KOPT-K1 (cell line): ENCODE results near the gene DNAH5.
"Not testable (repeated sequence)": the region's sequence is repeated elsewhere in the genome, so short reads cannot be mapped to it uniquely, and the experiment has no call there.

Experiments
- H3K27ac ChIP-seq: fragments of 200-600 bp; sonication (generic); 2 replicates; pipeline ENCODE4 v1.5.1; 2016; ENCODE audit warnings: antibody characterized with exemption, mild to moderate bottlenecking, low read depth, low read length; ENCODE audit not compliant: poor library complexity, severe bottlenecking
- H3K36me3 ChIP-seq: fragments of 200-600 bp; sonication (generic); 2 replicates; pipeline ENCODE4 v1.5.1; 2017; ENCODE audit warnings: antibody characterized with exemption, mild to moderate bottlenecking, low read length, moderate library complexity; ENCODE audit not compliant: insufficient read depth
- H3K9me3 ChIP-seq: fragments of 200-600 bp; sonication (generic); 2 replicates; pipeline ENCODE4 v1.5.1; 2017; ENCODE audit warnings: antibody characterized with exemption, low read length, mild to moderate bottlenecking; ENCODE audit not compliant: insufficient read depth, poor library complexity, severe bottlenecking

DNAH5 gene

GRCh38 chr5:13944560-13945199, at the start of gene DNAH5:
DNAH5 (minus strand) TSS chr5:13944688; CDS start chr5:13944438, 250 bp downstream.
- Histone ChIP-seq H3K36me3 (no peaks in the 10 kb centered on the region), H3K27ac (no peak within 1 kb of the TSS), H3K9me3 (no peaks in the 10 kb centered on the region)

DNA sequence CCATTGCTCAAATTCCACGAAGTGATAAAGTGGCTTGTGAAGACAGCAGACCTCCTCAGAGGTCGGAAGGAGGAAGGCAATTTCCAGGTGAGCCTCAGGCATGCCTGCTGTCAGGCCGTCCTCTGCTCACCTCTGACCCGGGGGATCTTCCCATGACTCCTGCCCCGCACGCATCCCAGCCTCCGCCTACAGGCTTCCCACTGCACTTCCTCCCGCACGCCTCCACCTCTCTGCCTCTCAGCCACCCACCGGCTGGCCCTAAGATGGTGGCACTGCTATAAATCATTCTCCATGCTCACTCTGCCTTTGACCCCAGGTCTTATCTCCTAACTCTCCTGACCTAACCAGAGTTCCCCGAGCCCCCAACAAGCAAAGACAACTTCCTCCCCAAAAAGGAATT, 49.4 kb upstream of the DNAH5 start:
- no peaks in the 10 kb centered on the region for H3K36me3 ChIP-seq
- no peaks in the 10 kb centered on the region for H3K9me3 ChIP-seq
- no peak overlapping the region for H3K27ac ChIP-seq

- H3K9me3 ChIP-seq, result no peaks in the 10 kb centered on the region
- no peak overlapping the region for H3K27ac ChIP-seq
- H3K36me3 ChIP-seq, result no peaks in the 10 kb centered on the region
These were observed 48.3 kb upstream of the DNAH5 start for GRCh38 chr5:13992795-13993194.

DNA sequence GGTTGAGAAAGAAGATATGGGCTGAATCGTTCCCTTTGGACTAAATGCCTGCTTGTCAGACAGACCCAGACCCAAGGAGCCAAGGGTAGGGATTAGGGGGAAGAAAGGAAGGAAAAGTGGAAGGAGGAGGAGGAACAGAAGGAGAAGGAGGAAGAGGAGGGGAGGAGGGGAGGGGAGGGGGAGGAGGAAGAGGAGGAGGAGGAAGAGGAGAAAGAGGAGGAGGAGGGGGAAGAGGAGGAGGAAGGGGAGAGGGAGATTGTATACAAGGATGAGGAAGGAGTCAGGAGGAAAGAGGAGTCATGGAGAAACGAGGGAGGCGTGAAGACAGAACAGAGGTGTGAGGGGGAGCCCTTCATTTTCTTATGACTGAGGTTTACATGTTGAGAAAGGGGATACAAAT, 46.9 kb upstream of the DNAH5 start:
- H3K27ac ChIP-seq, result no peak overlapping the region
- no peaks in the 10 kb centered on the region for H3K36me3 ChIP-seq
- no peaks in the 10 kb centered on the region for H3K9me3 ChIP-seq

GRCh38 chr5:13990896-13991295, 46.4 kb upstream of the DNAH5 start:
- Histone ChIP-seq H3K9me3 (no peaks in the 10 kb centered on the region), H3K27ac (no peak overlapping the region), H3K36me3 (no peaks in the 10 kb centered on the region)

- no peaks in the 10 kb centered on the region for H3K9me3 ChIP-seq
- no peak overlapping the region for H3K27ac ChIP-seq
- H3K36me3 ChIP-seq, result no peaks in the 10 kb centered on the region
These were observed 45.3 kb upstream of the DNAH5 start for GRCh38 chr5:13989832-13990231.

DNA sequence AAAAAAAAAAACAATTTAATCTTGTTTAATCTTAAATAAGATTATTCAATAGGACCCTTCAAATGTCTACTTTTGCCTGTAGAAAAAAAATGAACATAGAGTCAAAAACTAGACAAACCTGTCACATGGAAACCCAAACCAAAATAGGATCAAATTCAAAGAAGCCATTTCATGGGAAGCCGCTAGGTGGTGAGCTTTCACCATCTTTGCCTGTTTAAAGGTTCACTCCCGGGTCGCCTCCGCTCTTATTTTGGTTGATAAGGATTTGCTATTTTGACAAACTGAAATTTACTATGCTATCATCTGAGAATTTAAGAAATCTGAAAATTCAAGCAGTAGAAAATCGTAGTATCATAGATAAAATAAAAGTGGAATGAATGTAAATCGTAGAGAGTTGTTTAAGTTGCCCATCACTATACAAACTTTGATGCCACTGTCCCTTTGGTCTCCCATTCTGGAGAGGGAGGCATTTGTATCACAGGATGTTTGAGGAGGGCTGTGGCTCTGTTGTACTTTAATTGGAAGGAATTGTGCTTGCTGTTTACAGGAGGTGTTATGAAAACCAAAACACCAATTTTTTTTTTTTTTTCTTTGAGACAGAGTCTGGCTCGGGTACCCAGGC, 43.5 kb upstream of the DNAH5 start:
- Histone ChIP-seq H3K9me3 (no peaks in the 10 kb centered on the region), H3K27ac (no peak overlapping the region), H3K36me3 (no peaks in the 10 kb centered on the region)

DNA sequence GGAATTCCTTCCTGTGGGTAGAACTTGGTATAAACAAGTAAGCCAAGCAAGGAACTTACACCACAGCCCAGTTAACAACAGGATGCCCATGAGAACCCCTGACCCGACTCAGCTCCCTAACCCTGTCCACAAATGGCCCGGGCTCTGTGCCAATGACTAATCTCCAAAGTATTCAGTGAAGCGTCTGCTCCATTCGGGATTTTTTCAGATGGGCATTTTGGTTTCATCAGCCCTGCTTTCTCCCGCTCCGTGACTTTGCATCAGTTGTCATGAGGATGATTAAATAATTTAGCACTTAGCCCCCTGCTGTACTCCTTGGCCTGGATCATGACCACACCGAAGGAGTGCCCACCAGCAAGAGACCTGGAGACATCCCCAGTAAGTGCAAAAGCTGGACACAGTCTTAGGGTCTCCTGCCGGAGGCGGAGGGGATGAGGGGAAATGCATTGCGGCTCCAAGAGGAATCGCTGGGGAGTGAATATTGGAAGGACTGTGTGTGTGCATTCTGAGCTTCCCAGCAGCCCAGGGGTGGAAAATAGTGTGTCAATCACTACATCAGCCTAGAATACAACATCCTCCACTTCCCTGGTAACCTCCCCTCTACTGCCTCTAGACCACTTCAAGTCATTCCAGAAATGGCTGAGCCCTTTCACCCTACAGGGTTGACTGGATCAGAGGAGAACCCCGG, 41.4 kb upstream of the DNAH5 start:
- no peak overlapping the region for H3K27ac ChIP-seq
- H3K9me3 ChIP-seq, result no peaks in the 10 kb centered on the region
- H3K36me3 ChIP-seq, result no peaks in the 10 kb centered on the region

- H3K9me3 ChIP-seq, H3K36me3 ChIP-seq, H3K27ac ChIP-seq: not testable (repeated sequence)
These were observed 40.4 kb upstream of the DNAH5 start for GRCh38 chr5:13984888-13985287.

GRCh38 chr5:13976867-13977830, 32.7 kb upstream of the DNAH5 start:
- H3K9me3 ChIP-seq, result no peaks in the 10 kb centered on the region
- H3K36me3 ChIP-seq, result no peaks in the 10 kb centered on the region
- no peak overlapping the region for H3K27ac ChIP-seq

DNA sequence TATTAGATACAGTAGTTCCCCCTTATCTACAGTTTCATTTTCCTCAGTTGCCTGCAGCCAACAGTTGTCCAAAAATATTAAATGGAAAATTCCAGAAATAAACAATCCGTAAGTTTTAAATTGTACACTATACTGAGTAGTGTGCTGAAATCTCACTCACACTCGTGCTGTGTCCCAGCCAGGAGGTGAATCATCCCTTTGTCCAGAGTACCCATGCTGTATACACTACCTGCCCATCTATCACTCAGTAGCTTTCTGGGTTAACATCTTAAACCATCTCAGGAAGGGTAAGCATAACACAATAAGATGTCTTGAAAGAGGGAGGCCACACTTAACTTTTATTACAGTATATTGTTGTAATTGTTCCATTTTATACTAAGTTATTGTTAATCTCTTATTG, 31.7 kb upstream of the DNAH5 start:
- Histone ChIP-seq H3K9me3 (no peaks in the 10 kb centered on the region), H3K27ac (no peak overlapping the region), H3K36me3 (no peaks in the 10 kb centered on the region)

DNA sequence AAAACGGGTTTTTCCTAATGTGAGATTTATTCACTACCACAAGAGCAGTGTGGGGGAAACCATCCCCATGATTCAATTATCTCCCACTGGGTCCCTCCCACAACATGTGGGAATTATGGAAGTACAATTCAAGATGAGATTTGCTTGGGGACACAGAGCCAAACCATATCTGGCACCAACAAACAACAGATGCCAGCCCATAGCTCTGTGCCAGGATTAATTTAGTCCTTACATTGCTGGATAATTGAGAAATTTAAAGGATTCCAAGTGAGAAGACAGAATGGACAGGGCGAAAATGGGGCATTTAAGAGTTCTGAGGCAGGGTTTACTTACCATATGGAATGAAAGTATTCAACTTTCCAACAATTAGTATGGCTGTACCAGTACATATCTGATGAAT, 30.8 kb upstream of the DNAH5 start:
- Histone ChIP-seq H3K9me3 (no peaks in the 10 kb centered on the region), H3K36me3 (no peaks in the 10 kb centered on the region), H3K27ac (no peak overlapping the region)

DNA sequence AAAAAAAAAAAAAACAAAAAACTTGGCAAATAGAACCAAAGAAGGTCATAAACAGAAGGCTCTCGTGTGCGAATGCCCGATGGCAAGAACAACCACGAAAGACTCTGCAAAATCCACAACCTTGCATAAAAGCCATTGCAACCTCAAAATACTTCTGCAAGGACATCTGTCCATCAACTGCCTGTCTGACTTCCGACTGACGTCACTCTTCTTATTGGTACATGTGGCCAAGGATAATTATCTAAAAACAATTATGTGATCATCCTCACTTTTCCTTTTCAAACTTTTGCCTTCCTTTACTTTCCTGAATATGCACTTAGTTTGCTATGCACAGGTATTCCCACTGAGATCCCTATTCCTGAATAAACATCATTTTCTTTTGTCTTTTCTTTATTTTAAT, 29.2 kb upstream of the DNAH5 start:
- no peak overlapping the region for H3K27ac ChIP-seq
- no peaks in the 10 kb centered on the region for H3K36me3 ChIP-seq
- no peaks in the 10 kb centered on the region for H3K9me3 ChIP-seq

DNA sequence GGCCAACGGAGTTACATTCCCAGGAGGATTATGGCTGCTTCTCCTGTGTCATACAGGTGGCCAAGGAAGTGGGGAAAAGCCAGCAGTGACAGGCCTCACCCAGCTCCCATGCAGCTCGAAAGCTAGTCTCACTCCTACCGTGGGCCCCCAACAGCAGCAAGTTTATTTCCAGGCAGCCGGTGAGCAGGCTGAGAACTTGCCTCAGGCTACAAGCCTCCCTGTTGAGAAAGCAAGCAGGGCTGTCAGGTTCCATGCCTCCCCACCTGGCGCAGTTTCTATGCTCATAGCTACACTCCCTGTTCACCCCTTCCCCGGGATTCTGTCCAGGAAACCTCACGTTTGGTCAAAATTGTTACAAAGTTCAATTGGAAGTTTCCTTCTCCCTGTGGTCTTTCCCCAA, 27.5 kb upstream of the DNAH5 start:
- no peak overlapping the region for H3K27ac ChIP-seq
- H3K9me3 ChIP-seq, result no peaks in the 10 kb centered on the region
- no peaks in the 10 kb centered on the region for H3K36me3 ChIP-seq
